Gastrocnemius medialis (tissue), 4 donors: ENCODE measurements around the gene TCF4. TPM values are rescaled to one million over a fixed set of nuclear protein-coding genes. Genes with fewer than 3 reads are reported as not detected.
A peak's percentile ranks its signal among the peaks of the same experiment; 100 is the strongest.

ENCODE experiments used
- ATAC-seq, 2 donors: fragments of 150-250 bp; one replicate each; pipeline ENCODE4 v1.9.1; 2016
- DNase-seq, 2 donors: peaks; one replicate each; pipeline ENCODE4 v3.0.0-alpha.2; 2019
- H3K27ac ChIP-seq, 4 donors: fragments of 200-600 bp; sonication (generic); 1 replicate in 1 of 4; 2 replicates in 3 of 4; pipeline ENCODE4 v1.5.1; 2016 to 2018; ENCODE audit warnings: mild to moderate bottlenecking in 2 of 4, moderate library complexity in 1 of 4
- H3K27me3 ChIP-seq, 3 donors: fragments of 200-600 bp; sonication (generic) in 2 of 3; 1 replicate in 1 of 3; 2 replicates in 2 of 3; pipeline versions ENCODE4 v1.5.1 to v1.6.0; 2016 to 2019; ENCODE audit warnings: mild to moderate bottlenecking in 1 of 3, moderate library complexity in 1 of 3
- H3K36me3 ChIP-seq, 2 donors: fragments of 200-600 bp; sonication (generic) in 1 of 2; one replicate each; pipeline ENCODE4 v1.5.1; 2017 to 2018
- H3K4me1 ChIP-seq, 2 donors: fragments of 200-600 bp; sonication (generic) in 1 of 2; one replicate each; pipeline ENCODE4 v1.5.1; 2016 to 2017; ENCODE audit warnings: mild to moderate bottlenecking in 2 of 2
- H3K4me3 ChIP-seq, 4 donors: fragments of 200-600 bp; sonication (generic) in 3 of 4; 1 replicate in 1 of 4; 2 replicates in 3 of 4; pipeline ENCODE4 v1.5.1; 2016 to 2019; ENCODE audit warnings: mild to moderate bottlenecking in 2 of 4
- H3K9me3 ChIP-seq, 3 donors: fragments of 200-600 bp; sonication (generic) in 2 of 3; 1 replicate in 1 of 3; 2 replicates in 2 of 3; pipeline ENCODE4 v1.5.1; 2016 to 2019
- POLR2A ChIP-seq, 2 donors: fragments of 450-650 bp; IDR thresholded peaks; one replicate each; pipeline ENCODE4 v1.6.1; 2017; ENCODE audit warnings: antibody characterized with exemption in 2 of 2, mild to moderate bottlenecking in 2 of 2, moderate library complexity in 2 of 2
- in situ Hi-C, 4 donors: fragments of 200-750 bp; cut with MboI; loops; one replicate each; pipeline versions ENCODE4 v1.15.0 to v1.8.0; 2017; ENCODE audit warnings: low sequenced_read_pairs in 4 of 4
- intact Hi-C: fragments of 100-400 bp; cut with DNase I; formaldehyde crosslinking; loops from one replicate; pipeline ENCODE4 v1.15.1; 2023; ENCODE audit warnings: low total_unique reads
- total RNA-seq, 4 donors: library from RNA; depleted of rRNA; stranded (reverse); fragments of >200 nt; gene quantifications; one replicate each; pipeline versions ENCODE4 v1.1.0 to v1.2.3, GENCODE V29; 2016
- TF ChIP-seq, protein P1 (sequence below), 5 experiments: fragments of 450-650 bp in 3 of 5; fragments of 200-600 bp in 2 of 5; sonication (generic) in 2 of 5; IDR thresholded peaks in 4 of 5; conservative IDR thresholded peaks in 1 of 5; 1 replicate in 4 of 5; 2 replicates in 1 of 5; pipeline ENCODE4 v1.5.1; 2016 to 2019; ENCODE audit warnings: antibody characterized with exemption in 5 of 5, mild to moderate bottlenecking in 3 of 5, moderate library complexity in 3 of 5

TCF4 gene
- total RNA-seq, 4 donors from 2014 or later, result 40.3 to 60.6 (median 53.6) TPM

DNA sequence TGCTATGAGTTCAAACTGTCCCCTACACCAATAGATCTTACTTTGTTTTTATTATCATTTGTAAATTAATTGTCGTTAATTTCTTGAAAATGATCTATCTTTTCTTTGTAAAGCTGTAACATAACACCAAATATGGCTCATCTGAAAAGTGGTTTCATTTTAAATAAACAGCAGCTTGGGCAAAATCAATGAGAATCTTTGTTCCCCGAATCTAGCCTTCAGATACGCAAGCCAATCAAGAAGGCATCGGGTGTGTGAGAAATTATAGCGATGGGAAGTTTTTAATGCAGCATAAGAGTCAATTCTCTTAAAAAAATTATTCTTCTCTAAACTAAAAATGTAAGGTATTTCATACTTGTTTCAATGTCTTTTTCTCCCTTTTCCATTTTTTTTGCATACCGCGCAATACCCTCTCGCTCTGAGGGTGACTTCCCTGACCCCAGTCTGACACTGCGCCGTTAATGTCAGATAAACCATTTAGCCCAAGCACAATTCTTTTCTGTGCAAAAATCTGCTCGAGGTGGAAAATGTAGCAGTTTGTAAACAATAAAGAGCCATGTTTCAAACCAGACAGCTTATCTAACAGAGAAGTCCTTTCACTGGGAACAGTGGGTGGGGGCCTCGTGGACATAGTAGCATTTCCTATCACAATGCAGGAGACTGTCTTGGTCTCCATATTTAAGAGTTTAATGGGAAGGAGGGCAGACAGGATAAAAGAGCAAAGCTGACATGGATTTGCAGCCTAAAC is 129.4 kb downstream of the TCF4 start:
- ATAC-seq (no peak), DNase-seq (no peak)
- peak overlapping the region in 3 of 4 donors; percentile 24 to 83 (median 70) for H3K27ac ChIP-seq
- in situ Hi-C loops, result no loop called here
- peaks cover 0 to 5% of the 10 kb centered on the region in 2 donors for H3K36me3 ChIP-seq
- H3K9me3 ChIP-seq, result no peaks in the 10 kb centered on the region
- TF ChIP-seq POLR2A (IDR thresholded peaks at IDR 0.05), result no peak
- TF ChIP-seq, protein P1, sequence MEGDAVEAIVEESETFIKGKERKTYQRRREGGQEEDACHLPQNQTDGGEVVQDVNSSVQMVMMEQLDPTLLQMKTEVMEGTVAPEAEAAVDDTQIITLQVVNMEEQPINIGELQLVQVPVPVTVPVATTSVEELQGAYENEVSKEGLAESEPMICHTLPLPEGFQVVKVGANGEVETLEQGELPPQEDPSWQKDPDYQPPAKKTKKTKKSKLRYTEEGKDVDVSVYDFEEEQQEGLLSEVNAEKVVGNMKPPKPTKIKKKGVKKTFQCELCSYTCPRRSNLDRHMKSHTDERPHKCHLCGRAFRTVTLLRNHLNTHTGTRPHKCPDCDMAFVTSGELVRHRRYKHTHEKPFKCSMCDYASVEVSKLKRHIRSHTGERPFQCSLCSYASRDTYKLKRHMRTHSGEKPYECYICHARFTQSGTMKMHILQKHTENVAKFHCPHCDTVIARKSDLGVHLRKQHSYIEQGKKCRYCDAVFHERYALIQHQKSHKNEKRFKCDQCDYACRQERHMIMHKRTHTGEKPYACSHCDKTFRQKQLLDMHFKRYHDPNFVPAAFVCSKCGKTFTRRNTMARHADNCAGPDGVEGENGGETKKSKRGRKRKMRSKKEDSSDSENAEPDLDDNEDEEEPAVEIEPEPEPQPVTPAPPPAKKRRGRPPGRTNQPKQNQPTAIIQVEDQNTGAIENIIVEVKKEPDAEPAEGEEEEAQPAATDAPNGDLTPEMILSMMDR (IDR thresholded peaks at IDR 0.05 in 4 of 5, conservative IDR thresholded peaks at IDR 0.05 in 1 of 5), result no peak
- intact Hi-C loops, result no loop called here
- no peak overlapping the region for H3K4me3 ChIP-seq
- peaks cover 41 to 66% of the 10 kb centered on the region in 2 donors for H3K4me1 ChIP-seq
- no peaks in the 10 kb centered on the region for H3K27me3 ChIP-seq

DNA sequence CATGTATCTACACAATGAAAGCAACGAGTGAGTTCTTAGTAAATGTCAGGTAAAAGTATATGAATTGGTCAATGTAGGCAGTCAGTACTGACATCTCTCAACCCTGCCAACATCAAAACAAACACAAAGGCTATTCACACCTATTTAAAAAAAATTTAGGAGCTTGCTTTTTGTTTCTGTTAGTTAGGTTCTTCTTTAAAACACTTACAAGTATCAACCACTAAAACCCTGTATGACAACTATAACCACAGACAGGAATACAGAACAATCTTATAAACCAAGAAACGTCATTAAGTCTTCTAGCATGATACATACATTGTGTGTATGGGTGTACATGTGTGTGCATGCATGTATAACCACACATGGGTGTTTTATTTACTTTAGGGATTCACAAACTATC is 131.0 kb downstream of the TCF4 start:
- Histone ChIP-seq H3K27ac (peak overlapping the region in 2 of 4 donors; percentile 70 to 83), H3K4me3 (no peak overlapping the region), H3K27me3 (no peaks in the 10 kb centered on the region), H3K4me1 (peaks cover 34 to 57% of the 10 kb centered on the region in 2 donors), H3K9me3 (no peaks in the 10 kb centered on the region), H3K36me3 (peaks cover 0 to 5% of the 10 kb centered on the region in 2 donors)
- DNase-seq (no peak), ATAC-seq (no peak)
- intact Hi-C loops (no loop called here), in situ Hi-C loops (no loop called here)
- no peak for TF ChIP-seq POLR2A (IDR thresholded peaks at IDR 0.05)
- TF ChIP-seq, protein P1 (IDR thresholded peaks at IDR 0.05 in 4 of 5, conservative IDR thresholded peaks at IDR 0.05 in 1 of 5), result no peak

DNA sequence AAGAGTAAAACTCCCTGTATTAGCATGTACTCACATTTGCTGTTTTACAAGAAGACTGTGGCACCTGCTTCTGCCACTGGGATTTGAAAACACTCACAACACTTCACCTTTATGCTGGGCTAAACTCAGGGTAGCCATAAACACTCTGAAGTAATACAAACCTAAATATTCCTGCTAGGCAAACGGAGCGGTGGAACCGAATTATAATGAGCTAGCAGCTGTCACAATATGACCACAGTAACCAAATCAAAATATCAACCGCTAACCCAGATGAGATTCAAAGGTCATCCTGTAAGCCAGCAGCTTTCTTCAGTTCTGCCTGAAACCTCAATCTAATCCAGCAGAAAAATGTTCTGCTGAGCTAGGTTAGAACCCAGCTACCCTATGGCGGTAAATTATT is 132.1 kb downstream of the TCF4 start:
- Histone ChIP-seq H3K36me3 (peaks cover 0 to 5% of the 10 kb centered on the region in 2 donors), H3K27me3 (no peaks in the 10 kb centered on the region), H3K9me3 (no peaks in the 10 kb centered on the region), H3K4me3 (peak overlapping the region in 2 of 4 donors; percentile 15 to 25), H3K4me1 (peaks cover 38 to 58% of the 10 kb centered on the region in 2 donors), H3K27ac (peak overlapping the region; percentile 28 to 83 (median 55))
- TF ChIP-seq, protein P1 (IDR thresholded peaks at IDR 0.05 in 4 of 5, conservative IDR thresholded peaks at IDR 0.05 in 1 of 5), result no peak
- TF ChIP-seq POLR2A (IDR thresholded peaks at IDR 0.05), result no peak
- DNase-seq, result no peak
- in situ Hi-C loops (no loop called here), intact Hi-C loops (no loop called here)
- ATAC-seq, result peak in 1 of 2 donors; percentile 34

DNA sequence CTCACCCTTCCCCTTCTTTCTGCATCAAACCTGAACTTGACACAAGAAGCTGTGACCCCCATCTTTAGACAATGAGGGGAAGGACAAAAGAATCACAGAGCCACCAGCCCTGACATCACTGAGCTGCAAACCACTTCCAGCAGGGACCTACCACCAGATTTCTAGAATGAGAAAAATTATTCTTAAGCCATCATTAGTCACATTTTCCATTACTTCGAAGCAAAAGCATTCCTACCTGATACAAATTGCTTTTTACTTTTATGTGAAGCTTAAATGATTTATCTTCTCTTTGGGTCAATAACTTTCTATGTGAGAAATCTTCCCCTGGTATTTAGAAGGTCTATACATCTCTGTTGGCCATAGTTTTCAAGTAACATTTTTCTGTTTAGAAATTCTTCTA is 134.8 kb downstream of the TCF4 start:
- DNase-seq, result no peak
- intact Hi-C loops, result no loop called here
- Histone ChIP-seq H3K36me3 (no peaks in the 10 kb centered on the region), H3K4me3 (no peak overlapping the region), H3K9me3 (no peaks in the 10 kb centered on the region), H3K27me3 (no peaks in the 10 kb centered on the region), H3K4me1 (peaks cover 50 to 66% of the 10 kb centered on the region in 2 donors), H3K27ac (peak overlapping the region in 2 of 4 donors; percentile 6 to 52)
- in situ Hi-C loops, result no loop called here
- no peak for ATAC-seq
- no peak for TF ChIP-seq POLR2A (IDR thresholded peaks at IDR 0.05)
- TF ChIP-seq, protein P1 (IDR thresholded peaks at IDR 0.05 in 4 of 5, conservative IDR thresholded peaks at IDR 0.05 in 1 of 5), result no peak
